GM19239 (cell line): ENCODE data around the gene KLF14.
A peak's percentile ranks its signal among the peaks of the same experiment; 100 is the strongest.
"Not testable (repeated sequence)": the region's sequence is repeated elsewhere in the genome, so short reads cannot be mapped to it uniquely, and the experiment has no call there.

Experiments used
- DNase-seq: peaks from one replicate; pipeline ENCODE4 v3.0.0; 2011; ENCODE audit warnings: low spot score; ENCODE audit not compliant: insufficient read length
- FAIRE-seq: peaks from 2 replicates; lab custom pipeline; 2011; peaks lifted over from hg19 to GRCh38; lab: Jason Lieb, UNC

The KLF14 gene

DNA sequence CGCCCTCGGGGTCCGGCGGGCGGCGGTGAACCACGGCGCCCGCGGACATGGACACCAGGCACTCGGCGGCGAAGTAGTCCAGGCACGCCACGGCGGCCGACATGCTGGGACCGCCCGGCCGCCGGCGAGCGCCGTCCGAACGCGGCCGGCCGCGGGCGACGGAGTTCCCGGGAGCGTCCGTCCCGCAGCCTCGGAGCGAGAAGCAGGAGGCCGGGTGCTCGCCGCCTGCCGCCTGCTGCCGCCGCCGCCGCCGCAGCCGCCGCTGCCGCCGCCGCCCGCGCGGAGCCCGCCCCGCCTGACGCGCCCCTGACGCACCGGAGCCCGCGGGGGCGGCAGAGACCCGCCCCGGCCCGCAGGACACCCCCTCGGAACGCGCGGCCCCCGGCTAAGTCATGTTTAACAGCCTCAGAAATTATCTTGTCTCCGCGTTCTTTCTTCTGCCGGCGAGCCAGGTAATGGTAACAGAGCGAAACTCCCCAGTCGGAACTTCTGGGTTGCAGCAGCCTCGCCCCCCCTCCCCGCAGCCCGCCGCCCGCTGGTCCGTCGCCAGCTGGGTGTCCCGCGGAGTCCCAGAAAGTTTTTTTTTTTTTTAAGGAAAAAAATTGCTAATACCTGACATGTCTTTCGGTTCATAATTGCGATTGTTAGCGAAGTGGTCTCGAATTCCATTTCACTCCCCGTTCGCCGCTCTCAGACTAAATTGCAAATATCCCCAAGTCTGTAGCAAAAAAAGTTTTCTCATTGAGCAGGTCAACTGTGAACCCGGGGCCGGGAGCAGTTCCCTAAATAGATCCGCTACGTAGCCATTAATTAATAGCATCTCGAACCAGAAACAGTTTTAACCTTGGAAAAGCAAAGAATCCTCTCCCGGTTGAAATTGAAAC is at the start of gene KLF14:
KLF14 (minus strand) TSS at position 277 of the 884 bp plus-strand sequence; CDS start at position 103, 174 bp downstream.
- no peak for FAIRE-seq
- DNase-seq = peak; percentile 58

DNA sequence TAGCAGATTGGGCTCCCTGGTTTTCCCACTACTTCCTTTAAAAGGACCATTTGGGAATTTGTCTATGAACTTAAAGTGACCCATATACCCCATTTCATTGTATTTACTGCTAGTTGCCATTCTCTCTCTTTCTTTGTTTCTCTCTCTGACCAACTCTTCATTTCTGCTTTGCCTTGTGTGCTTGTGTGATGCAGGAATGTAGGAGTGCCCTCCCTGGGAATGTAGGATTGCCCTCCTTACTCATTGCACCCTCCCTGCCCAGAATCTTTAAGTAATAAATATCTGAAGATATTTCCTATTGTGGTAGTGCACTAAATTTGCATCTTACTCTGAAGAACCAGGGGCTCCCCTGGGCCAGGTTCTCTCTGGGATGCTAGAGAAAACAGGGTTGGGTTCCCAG is 47.3 kb upstream of the KLF14 start:
- DNase-seq (no peak), FAIRE-seq (no peak)

DNA sequence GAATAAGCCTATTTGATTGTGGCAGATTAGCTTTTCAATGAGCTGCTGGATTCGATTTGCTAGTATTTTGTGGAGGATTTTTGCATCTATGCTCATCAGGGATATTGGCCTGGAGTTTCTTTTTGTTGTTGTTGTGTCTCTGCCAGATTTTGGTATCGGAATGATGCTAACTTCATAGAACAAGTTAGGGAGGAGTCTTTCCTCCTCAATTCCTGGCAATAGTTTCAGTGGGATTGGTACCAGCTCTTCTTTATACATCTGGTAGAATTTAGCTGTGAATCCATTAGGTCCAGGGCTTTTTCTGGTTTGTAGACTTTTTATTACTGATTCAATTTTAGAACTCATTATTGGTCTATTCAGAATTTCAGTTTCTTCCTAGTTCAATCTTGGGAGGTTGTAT is 43.4 kb upstream of the KLF14 start:
- FAIRE-seq (no peak), DNase-seq (no peak)

DNA sequence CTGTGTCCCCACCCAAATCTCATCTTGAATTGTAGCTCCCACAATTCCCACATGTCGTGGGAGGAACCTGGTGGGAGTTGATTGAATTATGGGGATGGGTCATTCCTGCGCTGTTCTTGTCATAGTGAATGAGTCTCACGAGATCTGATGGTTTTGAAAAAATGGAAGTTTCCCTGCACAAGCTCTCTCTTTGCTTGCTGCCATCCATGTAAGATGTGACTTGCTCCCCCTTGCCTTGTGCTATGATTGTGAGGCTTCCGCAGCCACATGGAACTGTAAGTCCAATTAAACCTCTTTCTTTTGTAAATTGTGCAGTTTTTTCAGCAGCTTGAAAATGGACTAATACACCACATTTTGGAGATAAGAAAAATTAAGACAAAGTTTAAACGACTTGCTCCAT is 38.4 kb upstream of the KLF14 start:
- not testable (repeated sequence) for FAIRE-seq, DNase-seq

DNA sequence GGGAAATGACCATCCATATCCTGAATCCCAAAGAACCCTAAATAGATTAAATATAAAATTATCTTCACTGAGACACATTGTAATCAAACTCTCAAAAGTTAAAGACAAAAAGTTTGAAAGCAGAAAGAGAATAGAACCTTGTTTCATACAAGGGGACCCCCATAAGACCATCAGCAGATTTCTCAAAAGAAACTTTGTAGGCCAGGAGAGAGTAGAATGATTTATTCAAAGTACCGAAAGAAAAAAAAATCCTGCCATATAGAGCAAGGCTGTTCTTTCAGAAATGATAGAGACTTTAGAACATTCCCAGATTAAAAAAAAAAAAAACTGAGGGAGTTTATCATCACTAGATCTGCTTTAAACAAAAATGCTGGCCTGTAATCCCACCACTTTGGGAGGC is 34.8 kb upstream of the KLF14 start:
- DNase-seq (no peak), FAIRE-seq (no peak)

DNA sequence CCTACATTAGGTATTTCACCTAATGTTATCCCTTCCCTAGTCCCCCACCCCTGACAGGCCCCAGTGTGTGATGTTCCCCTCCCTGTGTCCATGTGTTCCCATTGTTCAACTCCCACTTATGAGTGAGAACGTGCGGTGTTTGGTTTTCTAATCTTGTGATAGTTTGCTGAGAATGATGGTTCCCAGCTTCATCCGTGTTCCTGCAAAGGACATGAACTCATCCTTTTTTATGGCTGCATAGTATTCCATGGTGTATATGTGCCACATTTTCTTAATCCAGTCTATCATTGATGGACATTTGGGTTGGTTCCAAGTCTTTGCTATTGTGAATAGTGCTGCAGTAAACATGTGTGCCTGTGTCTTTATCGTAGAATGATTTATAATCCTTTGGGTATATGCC is 30.6 kb upstream of the KLF14 start:
- DNase-seq, FAIRE-seq: not testable (repeated sequence)

DNA sequence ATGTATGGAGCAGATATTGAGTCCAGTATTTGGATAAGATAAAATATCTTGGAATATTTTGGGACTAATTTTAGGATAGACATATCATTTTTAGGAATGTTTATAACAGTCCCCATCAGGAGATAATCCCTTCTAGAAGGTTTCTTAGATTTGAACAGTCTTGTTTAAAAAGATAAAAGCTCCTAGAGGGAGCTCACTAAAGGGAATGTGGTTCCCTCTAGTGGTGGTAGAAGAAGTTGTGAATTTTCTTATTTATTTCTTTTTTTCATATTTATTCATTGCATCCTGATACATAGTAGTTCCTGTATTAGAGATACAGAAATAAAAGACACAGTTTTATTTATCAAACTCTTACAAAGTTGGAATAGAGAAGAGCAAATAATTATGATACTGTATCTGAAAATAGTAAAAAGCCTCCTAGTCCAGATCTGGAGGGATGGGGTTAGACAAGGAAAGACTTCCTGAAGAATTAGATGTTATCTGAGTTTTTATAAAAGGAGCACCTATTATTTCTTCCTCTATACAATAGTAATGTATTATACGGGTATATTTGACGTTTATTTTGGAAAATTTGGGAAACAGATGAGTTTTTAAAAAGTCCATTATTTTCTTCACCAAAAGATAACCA is 24.5 kb upstream of the KLF14 start:
- no peak for FAIRE-seq

DNA sequence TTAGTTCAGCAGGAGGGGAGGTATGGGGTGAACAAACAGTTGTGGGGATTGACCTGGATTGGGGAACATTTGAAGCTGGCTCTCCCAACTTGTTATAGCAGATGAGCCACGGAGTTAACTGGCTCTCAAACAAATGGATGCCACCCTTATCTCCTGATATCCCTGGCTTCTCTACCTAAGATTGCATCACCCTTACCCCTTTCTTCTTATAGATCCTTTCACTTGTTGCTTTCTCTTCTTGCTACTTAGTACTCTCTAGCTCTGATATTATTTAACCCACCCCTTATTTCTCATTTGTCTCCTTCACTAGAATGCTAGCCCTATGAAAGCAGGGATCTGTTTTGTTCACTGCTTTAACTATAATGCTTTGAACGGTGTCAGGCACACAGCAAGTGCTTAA is 22.3 kb upstream of the KLF14 start:
- FAIRE-seq = no peak

More for the DNA sequence above, 24.5 kb upstream of the KLF14 start:
- peak; percentile 9 for DNase-seq

DNA sequence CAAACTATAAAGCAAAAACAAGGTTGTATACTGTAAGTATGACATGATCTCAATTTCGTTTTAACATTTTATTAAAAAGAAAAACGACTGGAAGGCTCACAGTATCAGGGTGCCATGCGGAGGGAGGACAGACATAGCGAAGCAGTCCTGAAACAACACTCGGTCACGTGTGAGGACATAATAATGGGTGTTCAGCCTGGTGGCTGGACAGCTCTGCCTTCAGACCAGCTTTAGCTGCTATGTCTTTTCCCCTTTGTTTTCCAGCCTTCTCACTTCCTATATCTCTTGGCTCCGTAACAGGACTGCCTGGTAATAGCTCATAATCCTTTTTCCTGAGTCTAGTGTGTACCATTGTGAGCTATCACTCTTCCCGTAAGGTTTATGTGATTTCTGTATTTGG is 18.4 kb upstream of the KLF14 start:
- DNase-seq = no peak
- no peak for FAIRE-seq

More for the DNA sequence above, 22.3 kb upstream of the KLF14 start:
- no peak for DNase-seq

DNA sequence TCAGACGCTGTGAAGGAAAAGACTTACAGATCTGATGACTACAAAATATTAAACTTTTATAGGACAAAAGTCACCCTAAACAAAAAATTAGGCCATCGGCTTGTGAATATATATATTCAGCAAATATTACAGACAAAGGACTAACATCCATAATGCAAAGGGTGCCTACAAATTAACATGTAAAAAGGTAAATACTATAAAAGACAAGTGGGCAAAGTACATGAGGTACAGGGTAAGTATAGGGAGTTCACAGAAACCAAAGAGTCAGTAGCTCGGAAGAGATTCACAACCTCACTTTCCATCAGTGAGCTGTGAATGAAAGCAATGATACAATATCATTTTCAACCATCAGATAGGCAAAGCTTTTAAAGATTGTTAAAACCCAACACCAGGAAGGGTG is 16.7 kb upstream of the KLF14 start:
- FAIRE-seq (no peak), DNase-seq (no peak)

DNA sequence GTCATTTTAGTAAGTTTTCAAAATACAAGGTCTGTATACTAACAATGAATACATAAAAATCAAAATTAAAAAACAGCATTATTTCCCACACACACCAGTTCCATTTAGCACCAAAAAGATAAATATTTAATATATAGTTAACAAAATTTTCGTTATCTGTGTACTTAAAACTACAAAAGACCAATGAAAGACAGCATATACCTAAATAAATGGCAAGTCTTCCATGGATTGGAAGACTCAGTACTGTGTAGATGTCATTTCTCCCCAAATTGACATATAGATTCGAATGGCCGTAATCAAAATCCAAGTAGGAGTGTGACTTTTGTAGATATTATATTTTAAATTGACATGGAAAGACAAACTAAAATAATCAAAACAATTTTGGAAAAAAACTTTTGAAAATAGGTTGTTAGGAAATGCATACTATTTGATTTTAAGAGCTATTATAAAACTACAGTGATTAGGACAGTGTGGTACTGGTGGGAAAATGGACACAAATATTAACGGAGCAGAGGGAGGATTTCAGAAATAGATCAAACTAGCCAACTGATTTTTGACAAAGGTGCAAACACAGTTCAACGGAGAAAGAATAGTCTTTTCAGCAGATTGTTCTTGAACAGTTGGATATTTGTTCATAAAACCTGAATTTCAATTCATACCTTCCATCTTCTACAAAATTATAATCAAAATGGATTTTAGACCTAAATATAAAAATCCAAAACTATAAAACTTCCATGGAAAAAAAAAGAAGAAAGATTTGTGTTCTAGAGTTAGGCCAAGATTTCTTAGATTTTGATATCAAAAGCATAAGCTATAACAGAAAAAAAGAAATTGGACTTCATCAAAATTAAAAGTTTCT is 14.8 kb upstream of the KLF14 start:
- FAIRE-seq (no peak), DNase-seq (no peak)

DNA sequence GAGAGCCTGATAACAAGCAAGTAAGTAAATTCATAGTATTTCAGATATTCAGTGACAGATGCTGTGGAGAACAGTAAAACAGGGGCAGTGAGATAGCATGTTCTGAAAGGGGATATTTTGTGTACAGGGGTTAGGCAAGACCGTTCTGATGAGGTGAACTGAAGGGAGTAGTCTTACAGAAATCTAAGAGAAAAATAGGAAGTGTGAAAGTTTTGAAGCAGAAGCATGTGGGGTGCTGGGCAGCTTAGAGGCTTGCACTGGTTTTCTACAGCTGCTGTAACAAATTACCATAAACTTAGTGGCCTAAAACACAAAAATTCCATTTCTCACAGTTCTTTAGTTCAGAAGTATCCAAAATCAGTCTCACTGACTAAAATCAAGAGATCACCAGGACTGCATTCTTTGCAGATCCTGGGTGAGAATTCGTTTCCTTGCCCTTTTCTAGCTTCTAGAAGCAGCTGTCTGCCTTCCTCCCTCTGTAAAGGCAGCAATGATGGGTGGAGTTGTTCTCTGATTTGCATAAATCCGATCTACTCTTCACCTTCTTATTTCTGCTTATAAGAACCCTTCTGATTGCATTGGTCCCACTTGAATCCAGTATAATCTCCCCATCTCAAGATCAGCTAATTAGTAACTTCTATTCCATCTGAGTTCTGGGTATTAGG is 7.5 kb upstream of the KLF14 start:
- no peak for DNase-seq
- FAIRE-seq = no peak

DNA sequence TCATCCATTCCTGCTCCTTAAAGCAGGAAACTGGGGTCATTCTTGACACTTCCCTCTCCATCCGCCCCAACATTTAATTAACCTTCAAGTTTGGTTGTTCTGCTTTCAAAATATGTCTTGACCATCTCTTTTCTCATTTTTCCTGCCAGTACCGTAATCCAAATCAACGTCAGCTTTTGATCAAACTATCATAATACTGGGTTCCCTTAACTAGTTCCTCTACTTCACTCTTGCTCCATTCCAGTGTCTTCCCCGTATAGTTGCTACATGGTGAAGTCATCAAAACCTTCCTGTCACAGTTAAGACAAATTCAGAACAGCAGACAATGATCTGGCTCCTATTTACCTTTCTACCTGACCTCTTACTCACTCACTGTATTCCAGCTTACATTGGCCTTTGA is 6.6 kb upstream of the KLF14 start:
- FAIRE-seq (no peak), DNase-seq (no peak)

DNA sequence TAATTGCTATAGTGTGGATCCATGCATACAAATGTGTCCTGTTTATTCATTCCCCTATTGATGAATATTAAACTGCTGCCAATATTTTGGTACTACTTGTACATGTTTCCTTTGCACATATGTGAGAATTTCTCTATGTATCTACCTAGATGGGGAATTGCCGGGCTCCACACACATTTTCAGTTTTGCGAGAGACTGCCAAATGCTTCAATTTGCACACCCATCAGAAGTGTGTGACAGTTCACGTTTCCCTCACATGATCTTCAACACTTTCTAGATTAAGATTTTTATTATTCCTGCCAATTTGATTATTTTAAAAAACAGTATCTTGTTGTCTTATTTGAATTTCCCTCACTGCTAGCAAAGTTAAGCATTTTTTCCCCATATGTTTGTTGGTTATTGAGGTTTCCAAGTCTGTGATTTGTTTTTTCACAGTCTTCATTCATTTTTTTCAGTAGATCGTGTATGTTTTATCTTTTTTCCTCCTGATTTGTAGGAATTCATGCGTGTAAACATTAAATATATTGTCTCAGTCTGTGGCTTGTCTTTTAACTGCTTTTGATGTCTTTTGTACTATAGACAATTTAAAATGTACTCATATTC is 2.4 kb upstream of the KLF14 start:
- FAIRE-seq = no peak

DNA sequence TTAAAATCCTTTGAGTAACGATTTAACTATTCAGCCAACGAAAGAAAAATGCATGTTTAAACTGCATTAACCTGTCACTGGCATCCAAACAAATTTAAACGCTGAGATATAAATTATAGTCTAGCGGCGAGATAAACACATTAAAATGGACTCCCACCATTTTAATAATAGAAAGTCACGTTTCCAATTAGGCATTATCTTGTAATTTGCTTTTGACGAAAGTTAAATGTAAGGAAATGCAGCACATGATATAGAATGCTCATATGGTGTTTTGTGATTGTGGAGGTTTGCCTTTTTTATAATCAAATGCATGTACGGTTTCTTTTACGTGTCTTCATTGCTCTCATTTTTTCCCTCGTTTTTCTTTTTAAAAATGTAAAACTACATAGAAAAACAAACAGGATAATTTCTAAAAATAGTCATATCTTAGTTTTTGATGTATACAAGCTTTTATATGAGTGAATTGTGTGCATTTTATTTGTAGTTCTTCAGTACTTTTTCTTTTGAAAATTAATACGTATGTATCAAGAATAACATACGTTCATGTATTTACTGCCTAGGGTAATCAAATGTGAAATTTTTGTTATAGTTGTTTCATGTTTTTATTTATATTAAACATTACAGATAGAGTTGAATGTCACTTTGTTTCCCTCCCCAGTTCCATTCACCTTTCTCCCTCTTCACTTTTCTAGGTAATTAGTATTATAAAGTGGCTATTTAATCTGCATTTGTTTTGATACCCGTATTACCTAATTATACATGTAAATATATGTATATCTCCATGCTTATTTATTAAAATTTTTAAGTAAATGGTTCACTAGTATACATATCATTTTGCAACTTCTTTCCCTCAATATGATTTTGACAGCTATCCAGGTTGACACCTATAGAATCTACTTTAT is 1.1 kb upstream of the KLF14 start:
- peak; percentile 60 for FAIRE-seq
- no peak for DNase-seq

More for the DNA sequence above, 2.4 kb upstream of the KLF14 start:
- no peak for DNase-seq

DNA sequence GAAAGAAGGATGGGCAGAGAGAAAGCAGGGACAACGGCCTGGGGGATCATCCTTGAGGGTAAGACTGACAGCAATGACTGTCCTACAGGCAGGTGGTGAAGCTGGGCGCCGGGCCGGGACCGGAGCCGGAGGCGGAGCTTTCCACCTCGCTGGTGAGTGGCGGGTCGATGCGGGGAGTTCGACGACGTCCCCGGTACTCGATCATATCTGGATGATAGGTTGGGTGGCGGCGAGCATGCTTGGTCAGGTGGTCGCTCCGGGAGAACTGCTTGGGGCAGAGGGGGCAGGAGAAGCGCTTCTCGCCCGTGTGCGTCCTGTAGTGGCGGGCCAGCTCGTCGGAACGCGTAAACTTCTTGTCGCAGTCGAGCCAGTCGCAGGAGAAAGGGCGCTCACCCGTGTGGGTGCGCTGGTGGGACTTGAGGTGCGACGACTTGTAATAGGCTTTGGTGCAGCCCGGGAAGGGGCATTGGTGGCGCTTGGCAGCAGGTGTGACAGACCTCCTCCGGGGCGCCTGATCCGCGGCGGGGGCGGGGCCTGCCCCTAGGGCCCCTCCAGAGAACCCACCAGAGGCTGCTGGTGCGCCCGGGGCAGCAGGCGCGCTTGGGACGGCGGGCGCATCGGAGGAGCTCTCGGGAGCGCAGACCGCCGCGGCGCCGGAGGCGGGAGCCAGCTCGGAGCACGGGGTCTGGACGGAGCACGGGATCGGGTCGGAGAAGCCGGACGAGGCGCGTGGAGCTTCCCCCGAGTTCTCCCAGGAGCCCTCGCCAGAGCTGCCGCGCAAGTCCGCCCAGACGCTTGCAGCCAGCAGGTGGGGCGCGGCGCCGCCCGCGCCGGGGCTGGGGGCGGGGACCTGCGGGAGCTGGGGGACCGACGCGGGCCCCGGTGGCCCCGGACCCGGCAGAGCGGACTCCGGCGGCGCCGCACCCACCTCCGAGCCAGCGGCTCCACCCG is 752 bp downstream of the KLF14 start:
- peak; percentile 32 for DNase-seq
- FAIRE-seq = no peak

DNA sequence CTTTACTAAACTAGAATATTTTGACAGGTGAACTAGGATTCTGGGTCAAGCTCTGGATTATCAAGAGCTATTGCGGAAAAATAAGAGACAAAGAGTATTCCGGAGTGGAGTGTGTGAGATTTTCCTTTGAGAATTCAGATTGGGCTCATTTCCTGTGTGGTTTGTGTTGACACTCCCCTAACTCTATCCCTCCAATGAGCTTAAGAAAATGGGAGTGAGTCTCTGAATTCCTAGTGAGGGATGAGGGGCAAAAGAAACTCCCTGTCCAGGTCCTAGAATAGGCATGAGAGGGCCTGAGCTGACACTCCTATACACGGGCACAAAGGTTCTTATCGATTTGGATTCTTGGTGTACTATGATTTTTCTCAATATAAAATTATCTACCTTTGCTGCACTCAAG is 10.2 kb downstream of the KLF14 start:
- FAIRE-seq (no peak), DNase-seq (no peak)
